GM15510 (cell line): ENCODE results near the gene PCSK2.

Source experiments
- POLR2A ChIP-seq: IDR thresholded peaks from 3 replicates; pipeline ENCODE4 v1.6.1; 2011; ENCODE audit warnings: borderline replicate concordance; ENCODE audit not compliant: insufficient read length; ENCODE audit errors: extremely low read depth

PCSK2 gene

GRCh38 chr20:17457588-17458190 is 230.8 kb downstream of the PCSK2 start:
- TF ChIP-seq POLR2A = no peak

- no peak for TF ChIP-seq POLR2A
Measured at GRCh38 chr20:17460119-17460518, 233.3 kb downstream of the PCSK2 start.

DNA sequence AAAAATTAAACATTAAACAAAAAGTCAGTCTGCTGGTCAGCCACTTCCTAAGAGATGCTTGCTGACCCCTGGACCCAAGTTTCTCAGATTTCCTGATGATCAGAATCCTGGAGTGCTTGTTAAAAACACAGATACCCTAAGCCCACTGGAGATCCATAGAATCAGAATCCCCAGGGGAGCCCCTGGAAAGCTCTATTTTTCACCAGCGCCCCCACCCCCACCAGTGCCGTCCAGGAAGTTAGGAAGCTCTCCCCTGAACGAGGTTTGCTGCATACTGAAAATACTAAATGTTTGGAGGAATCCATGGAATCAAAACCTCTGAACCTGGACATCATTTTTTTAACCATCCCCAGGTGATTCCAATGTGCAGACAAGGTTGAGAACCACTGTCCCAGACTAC is 235.1 kb downstream of the PCSK2 start:
- no peak for TF ChIP-seq POLR2A

GRCh38 chr20:17463711-17464110 is 236.9 kb downstream of the PCSK2 start:
- no peak for TF ChIP-seq POLR2A

- TF ChIP-seq POLR2A = no peak
Measured at GRCh38 chr20:17465236-17465635, 238.4 kb downstream of the PCSK2 start.

DNA sequence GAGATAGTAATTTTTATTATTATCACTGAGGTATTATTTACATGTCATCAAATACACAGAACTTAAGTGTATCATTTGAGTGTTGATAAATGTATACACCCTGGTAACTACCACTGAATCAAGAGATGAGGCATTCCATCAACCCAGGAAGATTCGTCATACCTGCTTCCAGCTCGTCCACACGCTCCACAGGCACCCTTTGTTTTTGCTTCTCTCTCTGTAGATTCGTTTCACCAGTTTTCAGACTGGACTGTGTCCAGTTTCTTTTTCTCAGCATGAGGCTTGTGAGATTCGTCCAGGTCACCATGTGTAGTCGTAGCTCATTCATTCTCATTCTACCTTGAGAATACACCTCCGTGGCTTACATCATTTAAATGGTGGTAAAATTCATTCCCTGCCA is 239.8 kb downstream of the PCSK2 start:
- no peak for TF ChIP-seq POLR2A

DNA sequence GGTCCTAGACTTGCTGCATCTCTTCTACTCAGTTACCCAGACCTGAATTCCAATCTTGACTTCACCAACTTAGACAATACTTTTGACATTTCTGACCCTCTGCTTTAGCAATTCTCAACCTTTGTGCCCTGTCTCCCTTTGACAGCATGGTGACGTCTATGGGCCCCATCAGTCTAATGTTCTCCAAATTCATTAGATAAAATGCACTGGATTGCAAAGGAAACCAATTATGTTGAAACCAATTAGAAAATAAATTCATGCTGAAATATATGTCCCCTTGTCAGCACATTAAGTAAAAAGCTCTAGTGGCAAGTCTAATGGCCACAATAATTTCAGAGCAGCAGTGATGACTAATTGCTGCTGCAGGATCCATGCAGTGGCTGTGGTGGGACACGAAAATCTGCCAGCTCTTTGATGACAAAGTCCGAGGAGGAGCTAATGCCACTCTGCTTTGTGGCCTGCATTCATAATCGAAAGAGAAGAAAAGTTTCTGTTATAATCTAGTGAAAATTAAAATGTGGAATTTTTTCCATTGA is 240.3 kb downstream of the PCSK2 start:
- TF ChIP-seq POLR2A = no peak

- TF ChIP-seq POLR2A = no peak
Measured at GRCh38 chr20:17468073-17468840, 241.4 kb downstream of the PCSK2 start.

GRCh38 chr20:17469246-17470030 is 242.6 kb downstream of the PCSK2 start:
- no peak for TF ChIP-seq POLR2A

DNA sequence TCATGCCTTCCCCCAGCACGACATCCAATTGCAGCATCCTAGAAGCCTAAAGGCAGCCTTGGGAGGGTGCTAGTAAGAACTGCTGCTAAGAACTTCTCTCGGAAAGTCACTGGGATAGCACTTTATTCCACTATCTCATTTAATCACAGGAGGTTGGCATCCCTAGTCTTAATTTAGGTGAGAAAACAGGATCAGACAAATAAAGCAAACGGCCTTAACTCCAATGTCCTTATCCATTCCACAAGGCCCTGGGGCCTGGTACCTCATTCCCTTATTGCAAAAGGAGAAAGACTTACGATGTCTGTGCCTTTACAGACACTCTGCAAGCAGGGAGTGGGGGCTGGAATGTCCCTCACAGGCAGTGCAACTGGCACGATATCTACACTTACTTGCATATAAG is 243.7 kb downstream of the PCSK2 start:
- TF ChIP-seq POLR2A = no peak

- no peak for TF ChIP-seq POLR2A
Measured at GRCh38 chr20:17470973-17471372, 244.1 kb downstream of the PCSK2 start.

DNA sequence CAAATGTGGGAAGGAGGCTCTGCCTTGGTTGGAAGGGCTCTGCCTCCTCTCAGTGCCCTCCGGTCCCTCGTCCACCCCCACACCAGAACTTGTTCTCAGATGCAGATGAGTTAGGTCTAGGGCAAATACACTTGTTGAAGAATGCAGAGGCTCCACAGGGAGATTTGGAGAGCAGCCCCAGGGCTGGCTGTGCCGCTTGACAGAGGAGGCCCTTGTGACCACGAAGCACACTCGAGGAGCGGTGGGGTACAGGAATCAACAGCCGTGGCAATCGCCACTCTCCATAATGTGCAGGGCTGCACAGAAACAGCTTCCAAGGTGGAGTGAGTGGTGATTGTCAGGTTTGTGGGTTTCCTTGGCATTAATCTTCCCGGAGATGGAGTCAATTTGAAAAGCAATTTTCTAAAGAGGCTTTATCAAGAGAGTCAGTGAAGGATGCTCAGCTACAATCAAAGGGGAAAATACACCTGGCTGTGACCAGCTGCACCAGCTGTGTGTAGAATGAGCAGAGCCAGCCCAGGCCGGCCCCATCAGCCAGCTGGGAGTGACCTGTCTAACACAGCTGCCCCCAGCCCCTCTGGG is 244.9 kb downstream of the PCSK2 start:
- TF ChIP-seq POLR2A = no peak

- TF ChIP-seq POLR2A = no peak
Measured at GRCh38 chr20:17473659-17474058, 246.8 kb downstream of the PCSK2 start.

DNA sequence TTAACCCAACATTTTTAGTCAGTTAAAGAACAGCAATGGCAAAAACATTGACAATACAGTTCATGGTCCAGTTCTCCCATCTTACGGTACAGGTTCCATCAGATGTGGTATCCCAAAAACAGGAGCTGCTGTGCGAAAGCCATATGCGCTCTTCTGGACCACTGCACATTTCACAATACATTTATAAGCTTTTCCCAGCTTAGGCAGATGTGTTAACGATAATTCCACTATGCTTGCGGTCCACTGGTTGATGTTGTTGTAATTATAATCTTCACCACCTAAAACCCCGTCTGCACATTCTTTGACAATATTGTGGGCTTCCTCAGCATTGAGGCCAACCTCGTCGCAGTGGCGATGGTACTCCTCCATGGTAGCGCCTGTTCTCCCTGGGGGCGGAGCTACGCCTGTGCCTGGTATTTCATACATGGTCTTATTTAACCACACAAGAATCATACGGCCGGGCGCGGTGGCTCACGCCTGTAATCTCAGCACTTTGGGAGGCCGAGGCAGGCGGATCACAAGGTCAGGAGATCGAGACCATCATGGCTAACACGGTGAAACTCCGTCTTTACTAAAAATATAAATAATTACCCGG is 252.3 kb downstream of the PCSK2 start:
- no peak for TF ChIP-seq POLR2A
